Measurements from ENCODE around the gene MRGPRF. TPM values are rescaled to one million over a fixed set of nuclear protein-coding genes. Genes with fewer than 3 reads are reported as not detected.

MRGPRF gene
- total and polyA plus RNA-seq, 2 donors (not counting 1 experiment from before 2014, with no cell fraction given), result not detected

Other genes with a start within 250 kb of the MRGPRF start
- gene CPT1A, start 171.3 kb downstream of the MRGPRF start, total RNA-seq, result 40.8 and 45.2 TPM in 2 replicates
- 4.7 and 15.6 TPM in 2 replicates for gene CPT1A, start 171.3 kb downstream of the MRGPRF start, polyA plus RNA-seq
- 34.4 and 35.8 TPM in 2 replicates for gene MRPL21, start 109.4 kb downstream of the MRGPRF start, total RNA-seq
- gene MRPL21, start 109.4 kb downstream of the MRGPRF start, polyA plus RNA-seq, result 20.4 and 23.8 TPM in 2 replicates
- gene IGHMBP2, start 109.4 kb downstream of the MRGPRF start, total RNA-seq, result 37.0 and 41.4 TPM in 2 replicates
- 18.3 and 42.9 TPM in 2 replicates for gene IGHMBP2, start 109.4 kb downstream of the MRGPRF start, polyA plus RNA-seq
- not detected in 2 replicates for gene MRGPRD, start 32.3 kb downstream of the MRGPRF start, total RNA-seq
- gene MRGPRD, start 32.3 kb downstream of the MRGPRF start, polyA plus RNA-seq, result not detected in 2 replicates
- gene TPCN2, start 35.7 kb upstream of the MRGPRF start, total RNA-seq, result 71.4 and 76.2 TPM in 2 replicates
- gene TPCN2, start 35.7 kb upstream of the MRGPRF start, polyA plus RNA-seq, result 15.0 and 16.8 TPM in 2 replicates
- 1.0 and 1.6 TPM in 2 replicates for gene SMIM38, start 142.7 kb upstream of the MRGPRF start, total RNA-seq
- 0.55 and 1.2 TPM in 2 replicates for gene SMIM38, start 142.7 kb upstream of the MRGPRF start, polyA plus RNA-seq

Data from B cell (primary cell).